ENCODE data around the gene ZNF333. TPM values are rescaled to one million over a fixed set of nuclear protein-coding genes. Genes with fewer than 3 reads are reported as not detected.

The ZNF333 gene
- total and polyA plus RNA-seq, 2 of the 4 experiments (the other 2 are of a cell fraction) = 9.8 to 15.1 TPM

DNA sequence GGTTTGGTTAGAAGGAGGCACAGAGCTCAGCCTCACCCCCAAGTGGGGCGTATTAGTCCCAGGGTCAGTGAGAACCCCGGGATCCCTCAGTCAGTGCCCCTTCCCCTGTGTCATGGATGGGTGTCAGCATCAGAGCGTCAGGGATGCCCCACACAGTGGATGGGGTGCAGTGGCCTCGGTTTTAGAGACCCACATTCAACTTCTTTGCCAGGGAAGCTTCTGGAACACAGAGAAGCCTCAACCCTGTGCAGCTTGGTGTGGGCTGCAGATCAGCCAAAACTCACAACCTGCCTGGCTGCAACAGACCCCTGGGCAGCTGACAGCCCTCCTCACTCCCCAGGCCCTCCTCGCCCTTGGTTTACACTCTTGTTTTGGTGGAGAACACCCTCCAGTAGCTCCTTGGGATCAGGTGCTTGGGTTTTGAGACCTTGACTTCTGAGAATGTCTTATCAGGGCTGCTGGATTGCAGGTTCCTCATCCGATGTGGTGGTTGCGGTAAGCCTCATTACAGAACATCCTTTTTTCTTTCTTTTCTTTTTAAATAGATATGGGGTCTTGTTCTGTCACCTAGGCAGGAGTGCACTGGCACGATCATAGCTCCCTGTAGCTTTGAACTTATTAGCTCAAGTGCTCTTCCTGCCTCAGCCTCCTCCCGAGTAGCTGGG lies 11.0 kb downstream of the ZNF333 start:
- ChIA-PET POLR2A (ENCODE audit: unreplicated experiment) (no interaction called here), CTCF (no interaction called here)
- in situ Hi-C loops (cut with MboI; ENCODE audit: low sequenced_read_pairs) (no loop called here), dilution Hi-C loops (cut with HindIII; ENCODE audit: low sequenced_read_pairs, unreplicated experiment) (no loop called here), intact Hi-C loops (cut with micrococcal nuclease) (no loop called here)
- no peak overlapping the region for H2BK20ac ChIP-seq (ENCODE audit: low read depth, low read length)
- H3K4me2 ChIP-seq (ENCODE audit: low read depth, low read length) = no peak overlapping the region
- no peak overlapping the region for H2BK120ac ChIP-seq (ENCODE audit: low read depth, low read length)
- TF ChIP-seq, protein P1, sequence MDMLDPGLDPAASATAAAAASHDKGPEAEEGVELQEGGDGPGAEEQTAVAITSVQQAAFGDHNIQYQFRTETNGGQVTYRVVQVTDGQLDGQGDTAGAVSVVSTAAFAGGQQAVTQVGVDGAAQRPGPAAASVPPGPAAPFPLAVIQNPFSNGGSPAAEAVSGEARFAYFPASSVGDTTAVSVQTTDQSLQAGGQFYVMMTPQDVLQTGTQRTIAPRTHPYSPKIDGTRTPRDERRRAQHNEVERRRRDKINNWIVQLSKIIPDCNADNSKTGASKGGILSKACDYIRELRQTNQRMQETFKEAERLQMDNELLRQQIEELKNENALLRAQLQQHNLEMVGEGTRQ (IDR thresholded peaks at IDR 0.05; ENCODE audit: low read depth, low read length) = no peak
- no peak for TF ChIP-seq MXI1 (IDR thresholded peaks at IDR 0.05; ENCODE audit: borderline replicate concordance, low read depth, low read length)
- TF ChIP-seq, protein P2, sequence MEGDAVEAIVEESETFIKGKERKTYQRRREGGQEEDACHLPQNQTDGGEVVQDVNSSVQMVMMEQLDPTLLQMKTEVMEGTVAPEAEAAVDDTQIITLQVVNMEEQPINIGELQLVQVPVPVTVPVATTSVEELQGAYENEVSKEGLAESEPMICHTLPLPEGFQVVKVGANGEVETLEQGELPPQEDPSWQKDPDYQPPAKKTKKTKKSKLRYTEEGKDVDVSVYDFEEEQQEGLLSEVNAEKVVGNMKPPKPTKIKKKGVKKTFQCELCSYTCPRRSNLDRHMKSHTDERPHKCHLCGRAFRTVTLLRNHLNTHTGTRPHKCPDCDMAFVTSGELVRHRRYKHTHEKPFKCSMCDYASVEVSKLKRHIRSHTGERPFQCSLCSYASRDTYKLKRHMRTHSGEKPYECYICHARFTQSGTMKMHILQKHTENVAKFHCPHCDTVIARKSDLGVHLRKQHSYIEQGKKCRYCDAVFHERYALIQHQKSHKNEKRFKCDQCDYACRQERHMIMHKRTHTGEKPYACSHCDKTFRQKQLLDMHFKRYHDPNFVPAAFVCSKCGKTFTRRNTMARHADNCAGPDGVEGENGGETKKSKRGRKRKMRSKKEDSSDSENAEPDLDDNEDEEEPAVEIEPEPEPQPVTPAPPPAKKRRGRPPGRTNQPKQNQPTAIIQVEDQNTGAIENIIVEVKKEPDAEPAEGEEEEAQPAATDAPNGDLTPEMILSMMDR (conservative IDR thresholded peaks at IDR 0.05; ENCODE audit: low read depth, low read length) = no peak
- TF ChIP-seq RAD21 (IDR thresholded peaks at IDR 0.05; ENCODE audit: low read length) = no peak
- no peak overlapping the region for H3K4me3 ChIP-seq (ENCODE audit: insufficient read depth, low read depth, low read length)
- WGBS, 2 experiments (ENCODE audit: extremely low coverage in 2 of 2, insufficient read length in 1 of 2) = 100% methylated on average over 3 of the region's 9 CpGs; no CpG with 5 or more reads in 1 of the 2 experiments
- no peaks in the 10 kb centered on the region for H3K27me3 ChIP-seq (ENCODE audit: control insufficient read depth, insufficient read depth, low read length)
- peaks cover 2% of the 10 kb centered on the region; the same call in 1 of the 2 replicates for H3K9me1 ChIP-seq (ENCODE audit: insufficient read depth, low read length)
- BruUV-seq (replicated peaks) = no TSS peak
- H4K5ac ChIP-seq (ENCODE audit: low read depth, low read length) = no peak overlapping the region
- H3K27ac ChIP-seq (ENCODE audit: insufficient read depth, low read length) = no peak overlapping the region
- no peak overlapping the region for H2BK15ac ChIP-seq (ENCODE audit: low read depth, low read length)
- H2AK9ac ChIP-seq (replicated peaks; ENCODE audit: low read depth, low read length, poor library complexity) = no peak overlapping the region
- no peak for ATAC-seq (ENCODE audit: low read depth)
- H4K8ac ChIP-seq (ENCODE audit: low read depth in 2 of 2, low read length in 2 of 2) = no peak overlapping the region
- no peak overlapping the region for H2BK5ac ChIP-seq (ENCODE audit: low read depth, low read length, poor library complexity, severe bottlenecking)
- H3K18ac ChIP-seq (ENCODE audit: low read depth, low read length) = no peak overlapping the region
- peaks cover 73% of the 10 kb centered on the region for H3K36me3 ChIP-seq (ENCODE audit: control insufficient read depth, insufficient read depth, low read length)
- H3K4ac ChIP-seq (ENCODE audit: low read depth, low read length) = no peak overlapping the region
- no peak overlapping the region for H2AK5ac ChIP-seq (ENCODE audit: low read depth, low read length)
- no peaks in the 10 kb centered on the region for H3K4me1 ChIP-seq (ENCODE audit: control insufficient read depth, insufficient read depth, low read length)
- DNase-seq = no peak
- no peak overlapping the region for H3K56ac ChIP-seq (ENCODE audit: extremely low read depth, insufficient read depth, low read length)
- no peak overlapping the region for H2AFZ ChIP-seq (replicated peaks; ENCODE audit: low read length, poor library complexity)
- no peak overlapping the region for H4K91ac ChIP-seq (ENCODE audit: insufficient read depth, low read depth, low read length)
- no peak overlapping the region for H3K9ac ChIP-seq (ENCODE audit: low read depth, low read length)
- H3K79me1 ChIP-seq (ENCODE audit: low read depth in 1 of 2, low read length in 2 of 2) = no peaks in the 10 kb centered on the region
- H3K9me3 ChIP-seq (ENCODE audit: control insufficient read depth, insufficient read depth, low read length) = peaks cover 2% of the 10 kb centered on the region; the same call in 1 of the 2 replicates
- H3K14ac ChIP-seq (replicated peaks; ENCODE audit: low read depth, low read length) = no peak overlapping the region
- no peak overlapping the region for H3K23ac ChIP-seq (ENCODE audit: low read depth, low read length)
- no peaks in the 10 kb centered on the region for H4K20me1 ChIP-seq (ENCODE audit: insufficient read depth, low read length)

Measured in IMR-90 (cell line).